GM12865 (cell line): ENCODE results near the gene DPP10.

Experiments
- DNase-seq: peaks from one replicate; pipeline ENCODE4 v3.0.0; 2010; ENCODE audit warnings: low read depth
- H3K4me3 ChIP-seq: 2 replicates; pipeline ENCODE4 v1.5.1; 2011; ENCODE audit warnings: mild to moderate bottlenecking, low read depth, low read length, control low read depth
- CTCF ChIP-seq: IDR thresholded peaks from 2 replicates; pipeline ENCODE4 v1.5.1; 2011; ENCODE audit warnings: low read length, control low read depth, low read depth, inconsistent platforms; ENCODE audit not compliant: insufficient read depth; ENCODE audit errors: missing control alignments

The DPP10 gene

GRCh38 chr2:114797540-114797939, 355.1 kb downstream of the DPP10 start:
- H3K4me3 ChIP-seq: no peak overlapping the region
- TF ChIP-seq CTCF: no peak
- no peak for DNase-seq

GRCh38 chr2:114797942-114798341, 355.5 kb downstream of the DPP10 start:
- TF ChIP-seq CTCF: no peak
- no peak for DNase-seq
- H3K4me3 ChIP-seq: no peak overlapping the region

- no peak for TF ChIP-seq CTCF
- no peak overlapping the region for H3K4me3 ChIP-seq
- no peak for DNase-seq
Observed at GRCh38 chr2:114800371-114800770, 357.9 kb downstream of the DPP10 start.

- no peak for DNase-seq
Observed at GRCh38 chr2:114805195-114805594, 362.8 kb downstream of the DPP10 start.

GRCh38 chr2:114810092-114810491, 367.7 kb downstream of the DPP10 start:
- no peak for DNase-seq
- H3K4me3 ChIP-seq: no peak overlapping the region
- no peak for TF ChIP-seq CTCF

More at GRCh38 chr2:114805195-114805594, 362.8 kb downstream of the DPP10 start:
- no peak overlapping the region for H3K4me3 ChIP-seq
- TF ChIP-seq CTCF: no peak

GRCh38 chr2:114812261-114812660, 369.8 kb downstream of the DPP10 start:
- no peak for TF ChIP-seq CTCF
- DNase-seq: no peak
- no peak overlapping the region for H3K4me3 ChIP-seq

GRCh38 chr2:114814355-114814754, 371.9 kb downstream of the DPP10 start:
- TF ChIP-seq CTCF: no peak
- H3K4me3 ChIP-seq: no peak overlapping the region
- no peak for DNase-seq
